ENCODE results near the gene PCDHGA6. TPM values are rescaled to one million over a fixed set of nuclear protein-coding genes. Genes with fewer than 3 reads are reported as not detected.
"Not testable (repeated sequence)": the region's sequence is repeated elsewhere in the genome, so short reads cannot be mapped to it uniquely, and the experiment has no call there.

The PCDHGA6 gene
- total RNA-seq, 2 donors from 2014 or later = 0.82 to 1.5 TPM

GRCh38 chr5:141338538-141339306 lies 35.0 kb upstream of the PCDHGA6 start, which contains the start of gene PCDHGA2:
TSS of gene PCDHGA2 (plus strand) at chr5:141338760.
- DNase-seq = no peak
- Histone ChIP-seq H3K36me3 (no peaks in the 10 kb centered on the region), H3K4me1 (no peaks in the 10 kb centered on the region), H3K27me3 (no peaks in the 10 kb centered on the region), H3K9ac (ENCODE audit: low read depth in 2 of 2, low read length in 2 of 2) (no peak within 1 kb of the TSS), H3K9me3 (no peaks in the 10 kb centered on the region), H3K4me3 (no peak within 1 kb of the TSS), H3K27ac (no peak within 1 kb of the TSS)
- intact Hi-C loops (cut with DNase I) = no loop called here
- no peak for TF ChIP-seq CTCF (IDR thresholded peaks at IDR 0.05)

- intact Hi-C loops (cut with DNase I); H3K27ac ChIP-seq; H3K27me3 ChIP-seq; H3K9me3 ChIP-seq; H3K4me1 ChIP-seq; H3K36me3 ChIP-seq; H3K4me3 ChIP-seq; H3K9ac ChIP-seq (ENCODE audit: low read depth in 2 of 2, low read length in 2 of 2); DNase-seq: not testable (repeated sequence)
Measured at GRCh38 chr5:141340781-141341354, 32.8 kb upstream of the PCDHGA6 start.

- intact Hi-C loops (cut with DNase I) = no loop called here
- TF ChIP-seq CTCF (IDR thresholded peaks at IDR 0.05) = no peak
- Histone ChIP-seq H3K9ac (ENCODE audit: low read depth in 2 of 2, low read length in 2 of 2) (no peak overlapping the region), H3K36me3 (no peaks in the 10 kb centered on the region), H3K4me3 (no peak overlapping the region), H3K27me3 (no peaks in the 10 kb centered on the region), H3K9me3 (no peaks in the 10 kb centered on the region), H3K4me1 (no peaks in the 10 kb centered on the region), H3K27ac (no peak overlapping the region)
- DNase-seq = no peak
Measured at GRCh38 chr5:141342773-141343172, 30.9 kb upstream of the PCDHGA6 start.

- no peak for DNase-seq
- no peak within 1 kb of the TSS for H3K4me3 ChIP-seq
- intact Hi-C loops (cut with DNase I) = no loop called here
- no peaks in the 10 kb centered on the region for H3K36me3 ChIP-seq
- no peak within 1 kb of the TSS for H3K9ac ChIP-seq (ENCODE audit: low read depth in 2 of 2, low read length in 2 of 2)
- H3K27ac ChIP-seq = no peak within 1 kb of the TSS
- no peaks in the 10 kb centered on the region for H3K27me3 ChIP-seq
- no peak for TF ChIP-seq CTCF (IDR thresholded peaks at IDR 0.05)
- no peaks in the 10 kb centered on the region for H3K4me1 ChIP-seq
- H3K9me3 ChIP-seq = no peaks in the 10 kb centered on the region
Measured at GRCh38 chr5:141343242-141343952, 30.3 kb upstream of the PCDHGA6 start, which contains the start of gene PCDHGA3. TSS of gene PCDHGA3 (plus strand) at chr5:141343829. CDS start at chr5:141344034, 205 bp downstream.

- Histone ChIP-seq H3K4me1 (no peaks in the 10 kb centered on the region), H3K27ac (no peak overlapping the region), H3K9me3 (no peaks in the 10 kb centered on the region), H3K9ac (ENCODE audit: low read depth in 2 of 2, low read length in 2 of 2) (no peak overlapping the region), H3K4me3 (no peak overlapping the region), H3K27me3 (no peaks in the 10 kb centered on the region), H3K36me3 (no peaks in the 10 kb centered on the region)
- no peak for TF ChIP-seq CTCF (IDR thresholded peaks at IDR 0.05)
- intact Hi-C loops (cut with DNase I) = no loop called here
- DNase-seq = no peak
Measured at GRCh38 chr5:141343953-141344463, 29.7 kb upstream of the PCDHGA6 start.
